VCaP (cell line): ENCODE measurements around the gene ZNHIT3.
"Not testable (repeated sequence)": the region's sequence is repeated elsewhere in the genome, so short reads cannot be mapped to it uniquely, and the experiment has no call there.

Experiments
- H3K27ac ChIP-seq: fragments of 450-650 bp; 2 replicates; pipeline ENCODE4 v1.5.1; 2017
- TF ChIP-seq, protein P1 (sequence below): fragments of 450-650 bp; conservative IDR thresholded peaks from 2 replicates; pipeline ENCODE4 v1.5.1; 2017; ENCODE audit warnings: mild to moderate bottlenecking, moderate library complexity

ZNHIT3 gene

DNA sequence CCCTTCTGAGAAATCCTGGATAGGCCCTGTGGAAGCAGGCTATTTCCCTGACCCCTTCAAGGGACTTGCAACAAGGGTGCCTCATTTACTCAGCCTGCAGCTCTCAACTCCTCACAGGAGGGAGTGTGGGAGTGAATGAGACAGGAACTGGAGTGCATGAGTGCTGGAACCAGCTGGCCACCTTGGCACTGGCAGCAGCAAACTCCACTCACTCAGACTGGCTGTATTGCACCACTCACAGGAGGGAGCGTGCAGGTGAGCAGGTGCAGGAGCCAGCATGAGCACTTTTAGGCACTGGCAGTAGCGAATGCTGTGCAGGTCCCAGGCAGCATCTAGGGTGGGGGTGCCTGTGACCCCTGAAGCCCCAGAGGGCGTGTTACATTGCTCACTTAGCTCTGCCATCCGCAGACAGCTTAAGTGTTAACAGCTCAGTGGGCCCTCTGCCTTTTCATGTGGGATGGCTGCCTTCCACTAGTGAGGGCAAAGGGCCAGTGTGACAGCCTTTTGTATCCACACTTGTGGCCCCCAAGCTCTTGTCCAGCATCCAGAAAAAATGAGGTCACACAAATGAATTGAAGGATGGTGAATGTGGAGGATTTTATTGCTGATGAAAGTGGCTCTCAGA, 11.0 kb upstream of the ZNHIT3 start:
- TF ChIP-seq, protein P1, sequence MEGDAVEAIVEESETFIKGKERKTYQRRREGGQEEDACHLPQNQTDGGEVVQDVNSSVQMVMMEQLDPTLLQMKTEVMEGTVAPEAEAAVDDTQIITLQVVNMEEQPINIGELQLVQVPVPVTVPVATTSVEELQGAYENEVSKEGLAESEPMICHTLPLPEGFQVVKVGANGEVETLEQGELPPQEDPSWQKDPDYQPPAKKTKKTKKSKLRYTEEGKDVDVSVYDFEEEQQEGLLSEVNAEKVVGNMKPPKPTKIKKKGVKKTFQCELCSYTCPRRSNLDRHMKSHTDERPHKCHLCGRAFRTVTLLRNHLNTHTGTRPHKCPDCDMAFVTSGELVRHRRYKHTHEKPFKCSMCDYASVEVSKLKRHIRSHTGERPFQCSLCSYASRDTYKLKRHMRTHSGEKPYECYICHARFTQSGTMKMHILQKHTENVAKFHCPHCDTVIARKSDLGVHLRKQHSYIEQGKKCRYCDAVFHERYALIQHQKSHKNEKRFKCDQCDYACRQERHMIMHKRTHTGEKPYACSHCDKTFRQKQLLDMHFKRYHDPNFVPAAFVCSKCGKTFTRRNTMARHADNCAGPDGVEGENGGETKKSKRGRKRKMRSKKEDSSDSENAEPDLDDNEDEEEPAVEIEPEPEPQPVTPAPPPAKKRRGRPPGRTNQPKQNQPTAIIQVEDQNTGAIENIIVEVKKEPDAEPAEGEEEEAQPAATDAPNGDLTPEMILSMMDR, result no peak
- H3K27ac ChIP-seq, result no peak overlapping the region

- no peak overlapping the region for H3K27ac ChIP-seq
- TF ChIP-seq, protein P1, result no peak
Measured at GRCh38 chr17:36481829-36482228, 4.7 kb upstream of the ZNHIT3 start.

- TF ChIP-seq, protein P1, result peak; percentile 100
Measured at GRCh38 chr17:36482611-36483504, 3.6 kb upstream of the ZNHIT3 start.

DNA sequence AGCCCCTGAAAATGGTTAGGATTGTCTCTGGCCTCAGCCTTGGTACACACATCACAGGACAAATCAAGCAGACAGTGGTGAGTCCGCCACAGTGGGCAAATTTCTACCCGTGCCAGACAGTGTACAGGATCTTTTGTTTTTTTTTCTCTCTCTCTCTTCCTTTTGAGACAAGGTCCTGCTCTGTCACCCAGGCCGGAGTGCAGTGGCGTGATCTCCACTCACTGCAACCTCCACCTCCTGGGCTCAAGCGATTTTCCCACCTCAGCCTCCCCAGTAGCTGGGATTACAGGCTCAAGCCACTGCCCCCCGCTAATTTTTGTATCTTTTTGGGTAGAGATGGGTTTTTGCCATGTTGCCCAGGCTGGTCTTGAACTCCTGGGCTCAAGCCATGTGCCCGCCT, 2.5 kb upstream of the ZNHIT3 start:
- not testable (repeated sequence) for H3K27ac ChIP-seq

More at GRCh38 chr17:36482611-36483504, 3.6 kb upstream of the ZNHIT3 start:
- H3K27ac ChIP-seq, result peak overlapping the region; percentile 60

GRCh38 chr17:36485027-36485426, 1.5 kb upstream of the ZNHIT3 start:
- TF ChIP-seq, protein P1, result no peak
- H3K27ac ChIP-seq, result no peak overlapping the region

DNA sequence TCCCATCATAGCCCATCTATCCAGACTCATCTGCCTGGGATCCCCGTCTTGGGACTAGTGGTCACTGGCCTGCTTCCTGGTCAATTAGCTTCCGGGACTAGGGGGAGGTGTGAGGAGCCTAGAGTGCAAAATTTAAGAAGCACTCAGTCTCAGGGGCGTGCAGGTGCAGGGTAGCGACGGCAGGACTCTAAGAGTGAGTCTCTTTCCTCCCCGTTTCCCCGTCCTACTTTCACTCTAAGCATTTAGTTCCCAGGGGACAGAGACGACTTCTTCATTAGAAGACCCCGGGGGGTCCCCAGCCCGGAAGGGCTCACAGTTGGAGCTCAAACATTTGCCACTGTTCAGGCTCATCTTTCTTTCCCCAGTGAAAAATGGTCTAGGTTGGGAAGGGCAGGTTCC, 677 bp upstream of the ZNHIT3 start:
- peak overlapping the region; percentile 90 for H3K27ac ChIP-seq
- TF ChIP-seq, protein P1, result no peak

GRCh38 chr17:36493956-36494355, 7.5 kb downstream of the ZNHIT3 start:
- TF ChIP-seq, protein P1, result no peak
- H3K27ac ChIP-seq, result peak overlapping the region; percentile 86

DNA sequence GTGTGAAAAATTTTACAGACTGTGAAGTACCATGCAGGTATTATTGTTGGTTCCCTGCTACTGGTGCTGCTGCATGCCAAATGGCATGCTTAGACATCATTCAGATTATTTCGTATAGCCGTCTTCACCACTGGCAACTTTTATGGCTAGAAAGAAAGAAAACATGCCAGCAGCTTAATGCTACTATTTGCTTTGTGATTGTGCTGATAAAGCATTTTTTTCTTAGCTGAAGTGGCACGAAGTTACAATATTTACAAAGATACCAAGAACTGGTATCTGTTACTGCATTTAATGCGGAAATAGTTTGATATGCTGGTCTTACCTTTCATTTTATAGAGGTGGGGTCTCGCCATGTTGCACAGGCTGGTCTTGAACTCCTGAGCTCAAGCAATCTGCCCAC, 8.2 kb downstream of the ZNHIT3 start:
- TF ChIP-seq, protein P1, result no peak

More for the DNA sequence above, 8.2 kb downstream of the ZNHIT3 start:
- peak overlapping the region; percentile 86 for H3K27ac ChIP-seq
